Activated T-helper 9 cell treated with anti-CD3 and anti-CD28 coated beads, Interleukin-2, amount 50 U/mL, for 16 hours (primary cell): ENCODE measurements around the gene VILL.

Experiments used
- DNase-seq: peaks from one replicate; pipeline ENCODE4 v3.0.0-alpha.2; 2020; ENCODE audit warnings: low read depth

Gene VILL

GRCh38 chr3:37990527-37990926 lies at the start of gene VILL:
Gene VILL (plus strand): TSS chr3:37990786. CDS start chr3:37993673, 2,887 bp downstream.
- no peak for DNase-seq

GRCh38 chr3:37941608-37942508 lies 48.7 kb upstream of the VILL start:
- DNase-seq: no peak

- no peak for DNase-seq
Measured at GRCh38 chr3:37942646-37943045, 47.9 kb upstream of the VILL start.

- DNase-seq: no peak
Measured at GRCh38 chr3:37943126-37943525, 47.5 kb upstream of the VILL start.

- DNase-seq: no peak
Measured at GRCh38 chr3:37943631-37944314, 46.8 kb upstream of the VILL start.

- DNase-seq: no peak
Measured at GRCh38 chr3:37944391-37944842, 46.2 kb upstream of the VILL start.

- no peak for DNase-seq
Measured at GRCh38 chr3:37945156-37945806, 45.3 kb upstream of the VILL start.

- DNase-seq: no peak
Measured at GRCh38 chr3:37945807-37946530, 44.6 kb upstream of the VILL start.

GRCh38 chr3:37946531-37946889 lies 44.1 kb upstream of the VILL start:
- DNase-seq: no peak

- no peak for DNase-seq
Measured at GRCh38 chr3:37949866-37950265, 40.7 kb upstream of the VILL start.

- no peak for DNase-seq
Measured at GRCh38 chr3:37952564-37952963, 38.0 kb upstream of the VILL start.

GRCh38 chr3:37953226-37953625 lies 37.4 kb upstream of the VILL start:
- no peak for DNase-seq

GRCh38 chr3:37953707-37954394 lies 36.7 kb upstream of the VILL start:
- DNase-seq: no peak

- no peak for DNase-seq
Measured at GRCh38 chr3:37954881-37955280, 35.7 kb upstream of the VILL start.

GRCh38 chr3:37955918-37956707 lies 34.5 kb upstream of the VILL start:
- no peak for DNase-seq

GRCh38 chr3:37956723-37957538 lies 33.7 kb upstream of the VILL start:
- no peak for DNase-seq

GRCh38 chr3:37957539-37957936 lies 33.0 kb upstream of the VILL start:
- DNase-seq: no peak

- DNase-seq: no peak
Measured at GRCh38 chr3:37961622-37962431, 28.8 kb upstream of the VILL start.

- DNase-seq: no peak
Measured at GRCh38 chr3:37963016-37963415, 27.6 kb upstream of the VILL start.
